HepG2 (cell line): ENCODE measurements around the gene ANO9. TPM values are rescaled to one million over a fixed set of nuclear protein-coding genes. Genes with fewer than 3 reads are reported as not detected.

ENCODE experiments used
- AFF4 ChIP-seq: sonication (generic); formaldehyde crosslinking; IDR thresholded peaks from 2 replicates; pipeline ENCODE4 v1.4.0; 2020; ENCODE audit warnings: missing genetic modification reagents
- E2F2 ChIP-seq: sonication (generic); formaldehyde crosslinking; IDR thresholded peaks from 2 replicates; pipeline ENCODE4 v1.4.0; 2020; ENCODE audit warnings: missing genetic modification reagents, borderline replicate concordance
- HNRNPLL ChIP-seq: fragments of 200-400 bp; formaldehyde crosslinking; IDR thresholded peaks from 2 replicates; pipeline ENCODE4 v1.6.1; 2017; ENCODE audit warnings: mild to moderate bottlenecking, low read depth, low read length; ENCODE audit not compliant: poor library complexity, severe bottlenecking
- MAZ ChIP-seq, 2 experiments: sonication (generic) in 1 of 2; formaldehyde crosslinking in 1 of 2; IDR thresholded peaks; 2 replicates each; pipeline versions ENCODE4 v1.5.0 to v1.6.1; 2012 to 2020; ENCODE audit warnings: low read depth in 2 of 2, mild to moderate bottlenecking in 2 of 2, borderline replicate concordance in 1 of 2, improper control_type of control experiment in 1 of 2, low read length in 1 of 2, missing genetic modification reagents in 1 of 2, moderate library complexity in 1 of 2
- MEIS2 ChIP-seq: sonication (generic); formaldehyde crosslinking; IDR thresholded peaks from 2 replicates; pipeline ENCODE4 v1.9.0; 2021; ENCODE audit warnings: mild to moderate bottlenecking, missing genetic modification reagents
- POLR2AphosphoS5 ChIP-seq: IDR thresholded peaks from 2 replicates; pipeline ENCODE4 v1.6.1; 2012; ENCODE audit warnings: low read depth, low read length
- RFX1 ChIP-seq: fragments of 450-650 bp; IDR thresholded peaks from 2 replicates; pipeline ENCODE4 v1.6.1; 2017
- RXRA ChIP-seq: sonication (generic); formaldehyde crosslinking; IDR thresholded peaks from 2 replicates; pipeline ENCODE4 v1.5.1; 2020; ENCODE audit warnings: missing genetic modification reagents
- STAT6 ChIP-seq: sonication (generic); formaldehyde crosslinking; IDR thresholded peaks from 2 replicates; pipeline ENCODE4 v1.4.0; 2020; ENCODE audit warnings: missing genetic modification reagents, mild to moderate bottlenecking, borderline replicate concordance
- YY1 ChIP-seq: IDR thresholded peaks from 2 replicates; pipeline ENCODE4 v1.6.1; 2011; ENCODE audit warnings: low read length, low read depth, moderate library complexity, mild to moderate bottlenecking; ENCODE audit not compliant: insufficient read depth, insufficient replicate concordance
- ZBTB25 ChIP-seq: IDR thresholded peaks from 2 replicates; pipeline ENCODE4 v1.6.1; 2018; ENCODE audit warnings: missing genetic modification reagents
- ZFP90 ChIP-seq: sonication (generic); formaldehyde crosslinking; IDR thresholded peaks from 2 replicates; pipeline ENCODE4 v1.8.0; 2022; ENCODE audit warnings: missing genetic modification reagents, mild to moderate bottlenecking, inconsistent platforms, borderline replicate concordance
- ZFY ChIP-seq: sonication (generic); formaldehyde crosslinking; IDR thresholded peaks from 2 replicates; pipeline ENCODE4 v1.4.0; 2020; ENCODE audit warnings: missing genetic modification reagents
- ZNF143 ChIP-seq: sonication (generic); formaldehyde crosslinking; IDR thresholded peaks from 2 replicates; pipeline ENCODE4 v1.4.0; 2020; ENCODE audit warnings: missing genetic modification reagents
- ZNF337 ChIP-seq: sonication (generic); formaldehyde crosslinking; IDR thresholded peaks from 2 replicates; pipeline ENCODE4 v1.5.1; 2020; ENCODE audit warnings: missing genetic modification reagents, low read depth, mild to moderate bottlenecking, borderline replicate concordance
- ZNF446 ChIP-seq: sonication (generic); formaldehyde crosslinking; IDR thresholded peaks from 2 replicates; pipeline ENCODE4 v1.5.0; 2020; ENCODE audit warnings: mild to moderate bottlenecking, missing genetic modification reagents
- ZNF577 ChIP-seq: sonication (generic); formaldehyde crosslinking; IDR thresholded peaks from 2 replicates; pipeline ENCODE4 v1.4.0; 2020; ENCODE audit warnings: mild to moderate bottlenecking, low read depth, missing genetic modification reagents, borderline replicate concordance
- polyA plus RNA-seq, 8 experiments: library from polyadenylated mRNA; depleted of rRNA in 3 of 8; stranded (reverse) in 7 of 8; unstranded in 1 of 8; fragments of >200 nt; fragmentation: Illumina TruSeq in 4 of 8; extraction: Trizol in 4 of 8; gene quantifications; 2 replicates each; pipeline versions ENCODE4 v1.2.1 to v1.2.3, GENCODE V29; 2011 to 2016; ENCODE audit warnings: low read depth in 4 of 8, missing spikeins in 1 of 8, mixed read lengths in 1 of 8; ENCODE audit not compliant: insufficient read depth in 1 of 8
- total RNA-seq, 5 experiments: library from RNA; depleted of rRNA; stranded (reverse); fragments of >200 nt; fragmentation: Illumina TruSeq; extraction: Trizol; gene quantifications; 2 replicates each; pipeline ENCODE4 v1.2.3, GENCODE V29; 2016; ENCODE audit warnings: low read depth in 1 of 5

The ANO9 gene
- total and polyA plus RNA-seq, 2 of the 13 experiments (the other 11 are each of a cell fraction or from before 2014, with no cell fraction given), result 8.9 to 14.3 TPM

GRCh38 chr11:449889-450808 lies 8.3 kb upstream of the ANO9 start, which contains the start of gene PTDSS2 (continued):
- 0 out of 2 replicates have a peak, but pooled peaks have one; percentile 28 for TF ChIP-seq AFF4 (CRISPR knock-in tag)
- peak; percentile 98 for TF ChIP-seq ZNF143 (CRISPR knock-in tag)
- TF ChIP-seq STAT6 (CRISPR knock-in tag), result no peak
- TF ChIP-seq ZBTB25 (CRISPR knock-in tag), result peak; percentile 93; the same call in 1 of the 2 replicates
- TF ChIP-seq HNRNPLL, result peak; percentile 50
- TF ChIP-seq MEIS2 (CRISPR knock-in tag), result peak; percentile 48; the same call in 1 of the 2 replicates
- TF ChIP-seq E2F2 (CRISPR knock-in tag), result peak; percentile 95; the same call in 1 of the 2 replicates
- TF ChIP-seq ZNF577 (CRISPR knock-in tag), result no peak
- peak; percentile 66 for TF ChIP-seq RXRA (CRISPR knock-in tag)
- TF ChIP-seq ZNF337 (CRISPR knock-in tag), result no peak
- peak; percentile 70 for TF ChIP-seq POLR2AphosphoS5
- no peak; the same call in 1 of the 2 replicates for TF ChIP-seq ZFP90 (CRISPR knock-in tag)
- peak; percentile 99 for TF ChIP-seq ZFY (CRISPR knock-in tag)
- TF ChIP-seq RFX1, result peak; percentile 77
- no peak for TF ChIP-seq MAZ (IDR thresholded peaks at IDR 0.05; ENCODE audit: borderline replicate concordance, low read depth, low read length)
- TF ChIP-seq MAZ (CRISPR knock-in tag; IDR thresholded peaks at IDR 0.05; ENCODE audit: low read depth), result peak; percentile 74
- peak; percentile 83 for TF ChIP-seq YY1
- TF ChIP-seq ZNF446, result peak; percentile 87; the same call in 1 of the 2 replicates
